Small intestine (tissue), 7 donors: ENCODE results near the gene PTK7. TPM values are rescaled to one million over a fixed set of nuclear protein-coding genes. Genes with fewer than 3 reads are reported as not detected.
A peak's percentile ranks its signal among the peaks of the same experiment; 100 is the strongest.
"Not testable (repeated sequence)": the region's sequence is repeated elsewhere in the genome, so short reads cannot be mapped to it uniquely, and the experiment has no call there.

Experiments
- DNase-seq, 2 donors: peaks; one replicate each; pipeline versions ENCODE4 v3.0.0 to v3.0.0-alpha.2; 2013
- FAIRE-seq: peaks from 2 replicates; lab custom pipeline; 2012; peaks lifted over from hg19 to GRCh38; lab: Jason Lieb, UNC
- H3K27ac ChIP-seq, 3 donors: one replicate each; pipeline ENCODE4 v1.5.1; 2013; ENCODE audit warnings: low read length in 2 of 3, mild to moderate bottlenecking in 2 of 3, control low read depth in 1 of 3, inconsistent platforms in 1 of 3, low read depth in 1 of 3, moderate library complexity in 1 of 3
- H3K27me3 ChIP-seq, 3 donors: one replicate each; pipeline ENCODE4 v1.6.1; 2013; ENCODE audit warnings: low read length in 3 of 3, inconsistent platforms in 1 of 3; ENCODE audit not compliant: control insufficient read depth in 3 of 3, insufficient read depth in 3 of 3
- H3K36me3 ChIP-seq, 3 donors: one replicate each; pipeline ENCODE4 v1.6.1; 2013; ENCODE audit warnings: low read length in 3 of 3, inconsistent platforms in 1 of 3, low read depth in 1 of 3, mild to moderate bottlenecking in 1 of 3, moderate library complexity in 1 of 3; ENCODE audit not compliant: control insufficient read depth in 3 of 3, insufficient read depth in 2 of 3
- H3K4me1 ChIP-seq, 3 donors: one replicate each; pipeline ENCODE4 v1.6.1; 2013; ENCODE audit warnings: low read length in 2 of 3, inconsistent platforms in 1 of 3, low read depth in 1 of 3, mild to moderate bottlenecking in 1 of 3, moderate library complexity in 1 of 3; ENCODE audit not compliant: control insufficient read depth in 3 of 3, insufficient read depth in 2 of 3
- H3K4me3 ChIP-seq, 3 donors: one replicate each; pipeline ENCODE4 v1.5.1; 2013; ENCODE audit warnings: low read length in 3 of 3, control low read depth in 1 of 3, inconsistent platforms in 1 of 3, low read depth in 1 of 3, mild to moderate bottlenecking in 1 of 3, moderate library complexity in 1 of 3
- H3K9me3 ChIP-seq, 2 donors: one replicate each; pipeline ENCODE4 v1.6.1; 2013; ENCODE audit warnings: low read depth in 1 of 2, low read length in 1 of 2; ENCODE audit not compliant: control insufficient read depth in 2 of 2, insufficient read depth in 1 of 2
- WGBS, 3 donors: extraction: QIAGEN DNeasy Blood & Tissue Kit; methylation state at CpG; one replicate each; pipeline ENCODE4 v1.1.7; 2013; 5-methylcytosine and 5-hydroxymethylcytosine counted together
- polyA plus RNA-seq, 4 donors: library from polyadenylated mRNA; stranded (reverse) in 3 of 4; unstranded in 1 of 4; fragments of 200-250 nt in 3 of 4; fragments of 120-200 nt in 1 of 4; gene quantifications; one replicate each; pipeline versions ENCODE4 v1.2.1 to v1.2.3, GENCODE V29; 2013
- donor health status: healthy with polysubstance abuse.
- donor health status: control.
- donor health status: control.
- donor health status: Bipolar disorder and iron deficiency.
- donor health status: healthy.

Gene PTK7
- polyA plus RNA-seq, 4 donors = 1.1 to 36.5 (median 6.9) TPM

- Histone ChIP-seq H3K4me3 (no peak overlapping the region), H3K4me1 (peaks cover 0 to 14% (median 0%) of the 10 kb centered on the region in 3 donors), H3K9me3 (no peaks in the 10 kb centered on the region), H3K27me3 (peaks cover 0 to 2% (median 0%) of the 10 kb centered on the region in 3 donors), H3K27ac (no peak overlapping the region), H3K36me3 (peaks cover 0 to 39% (median 0%) of the 10 kb centered on the region in 3 donors)
- DNase-seq (no peak), FAIRE-seq (no peak)
- WGBS, 3 donors = 42 to 81% (median 53%) methylated on average over 16 of the region's 16 CpGs
Observed at GRCh38 chr6:43128926-43129325, 52.8 kb downstream of the PTK7 start.

DNA sequence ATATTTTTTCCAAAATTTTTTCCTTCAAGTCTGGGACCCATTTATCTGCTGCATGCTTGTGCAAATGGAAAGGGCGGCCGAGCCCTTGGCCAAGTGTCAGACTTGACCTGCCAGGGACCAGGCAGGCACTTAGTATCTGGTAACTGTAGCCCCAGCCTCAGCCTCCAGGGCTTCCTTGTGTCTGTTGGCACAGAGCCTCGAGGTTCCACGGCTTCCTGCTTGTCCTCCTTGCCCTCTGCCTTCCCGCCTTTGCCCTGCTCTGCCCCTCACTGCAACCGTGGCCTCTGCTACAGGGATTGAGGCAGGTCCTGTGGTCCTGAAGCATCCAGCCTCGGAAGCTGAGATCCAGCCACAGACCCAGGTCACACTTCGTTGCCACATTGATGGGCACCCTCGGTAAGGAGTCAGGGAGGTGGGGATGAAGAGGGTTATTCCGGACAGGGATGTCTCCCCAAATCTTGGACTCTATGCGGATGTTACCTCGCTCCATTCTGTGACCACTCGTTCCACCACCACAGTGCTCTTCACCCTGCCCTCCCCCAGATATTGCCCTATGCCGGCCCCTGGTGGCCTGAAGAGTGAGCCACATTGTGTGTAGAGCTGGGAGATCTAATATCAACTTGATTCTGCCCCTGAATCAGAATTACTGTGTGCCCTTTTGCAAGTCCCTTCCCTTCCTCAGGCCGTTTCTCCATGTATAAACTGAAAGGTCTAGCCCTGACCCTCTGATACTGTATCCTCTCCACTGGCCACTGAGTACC is 53.5 kb downstream of the PTK7 start:
- DNase-seq = peak in 1 of 2 donors; percentile 59
- peaks cover 0 to 2% (median 0%) of the 10 kb centered on the region in 3 donors for H3K27me3 ChIP-seq
- H3K27ac ChIP-seq = no peak overlapping the region
- H3K36me3 ChIP-seq = peaks cover 0 to 38% (median 0%) of the 10 kb centered on the region in 3 donors
- no peaks in the 10 kb centered on the region for H3K9me3 ChIP-seq
- no peak overlapping the region for H3K4me3 ChIP-seq
- FAIRE-seq = no peak
- whole genome bisulfite sequencing, 3 donors = 26 to 49% (median 45%) methylated on average over 15 of the region's 15 CpGs
- peaks cover 0 to 11% (median 0%) of the 10 kb centered on the region in 3 donors for H3K4me1 ChIP-seq

DNA sequence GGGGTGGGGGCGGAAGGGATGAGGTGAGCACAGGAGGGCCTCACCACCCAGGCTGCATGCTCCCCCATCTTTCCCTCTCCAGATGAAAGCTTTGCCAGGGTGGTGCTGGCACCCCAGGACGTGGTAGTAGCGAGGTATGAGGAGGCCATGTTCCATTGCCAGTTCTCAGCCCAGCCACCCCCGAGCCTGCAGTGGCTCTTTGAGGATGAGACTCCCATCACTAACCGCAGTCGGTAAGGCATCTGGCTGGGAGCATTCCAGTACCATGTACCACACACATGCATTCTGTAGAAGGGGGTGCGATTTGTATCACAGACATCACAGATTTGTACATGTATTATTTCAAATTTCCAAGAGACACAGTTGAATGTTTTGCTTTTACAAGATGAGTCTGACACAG is 54.3 kb downstream of the PTK7 start:
- DNase-seq (no peak), FAIRE-seq (no peak)
- Histone ChIP-seq H3K27ac (no peak overlapping the region), H3K9me3 (no peaks in the 10 kb centered on the region), H3K4me3 (no peak overlapping the region), H3K4me1 (peaks cover 0 to 11% (median 0%) of the 10 kb centered on the region in 3 donors), H3K27me3 (peaks cover 0 to 2% (median 0%) of the 10 kb centered on the region in 3 donors), H3K36me3 (peaks cover 0 to 38% (median 0%) of the 10 kb centered on the region in 3 donors)
- WGBS, 3 donors = 91 to 94% (median 92%) methylated on average over 7 of the region's 7 CpGs

DNA sequence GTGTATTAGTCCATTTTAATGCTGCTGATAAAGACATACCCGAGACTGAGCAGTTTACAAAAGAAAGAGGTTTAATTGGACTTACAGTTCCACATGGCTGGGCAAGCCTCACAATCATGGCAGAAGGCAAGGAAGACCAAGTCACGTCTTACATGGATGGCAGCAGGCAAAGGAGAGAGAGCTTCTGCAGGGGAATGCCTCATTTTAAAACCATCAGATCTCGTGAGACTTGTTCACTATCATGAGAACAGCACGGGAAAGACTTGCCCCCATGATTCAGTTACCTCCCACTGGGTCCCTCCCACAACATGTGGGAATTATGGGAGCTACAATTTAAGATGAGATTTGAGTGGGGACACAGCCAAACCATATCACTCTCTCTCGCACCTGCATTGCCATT is 55.3 kb downstream of the PTK7 start:
- not testable (repeated sequence) for H3K27me3 ChIP-seq, H3K9me3 ChIP-seq, FAIRE-seq, DNase-seq, H3K4me1 ChIP-seq, H3K4me3 ChIP-seq, H3K27ac ChIP-seq
- peaks cover 0 to 39% (median 0%) of the 10 kb centered on the region in 3 donors for H3K36me3 ChIP-seq
- 72 to 80% (median 77%) methylated on average over 5 of the region's 5 CpGs for WGBS, 3 donors

DNA sequence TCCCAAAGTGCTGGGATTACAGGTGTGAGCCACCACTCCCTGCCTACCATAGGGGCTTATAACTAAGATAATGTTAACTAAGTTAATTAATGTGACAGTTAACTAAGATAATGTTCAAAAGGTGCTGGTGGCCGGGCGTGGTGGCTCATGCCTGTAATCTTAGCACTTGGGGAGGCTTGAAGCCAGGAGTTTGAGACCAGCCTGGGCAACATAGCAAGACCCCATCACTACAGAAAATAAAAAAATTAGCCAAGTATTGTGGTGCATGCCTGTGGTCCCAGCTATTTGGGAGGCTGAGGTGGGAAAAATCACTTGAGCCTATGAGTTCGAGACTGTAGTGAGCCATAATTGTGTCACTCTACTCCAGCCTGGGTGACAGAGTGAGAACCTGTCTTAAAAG is 62.2 kb downstream of the PTK7 start:
- no peak overlapping the region for H3K27ac ChIP-seq
- FAIRE-seq (no peak), DNase-seq (no peak)
- H3K4me1 ChIP-seq = peaks cover 0 to 6% (median 0%) of the 10 kb centered on the region in 3 donors
- no peaks in the 10 kb centered on the region for H3K9me3 ChIP-seq
- peaks cover 0 to 41% (median 0%) of the 10 kb centered on the region in 3 donors for H3K36me3 ChIP-seq
- H3K27me3 ChIP-seq = no peaks in the 10 kb centered on the region
- no peak overlapping the region for H3K4me3 ChIP-seq
- WGBS, 3 donors = 93 to 100% (median 96%) methylated on average over 3 of the region's 3 CpGs

GRCh38 chr6:43139973-43140372 is 63.9 kb downstream of the PTK7 start:
- peaks cover 0 to 44% (median 0%) of the 10 kb centered on the region in 3 donors for H3K36me3 ChIP-seq
- not testable (repeated sequence) for FAIRE-seq, H3K9me3 ChIP-seq, H3K27me3 ChIP-seq, H3K4me3 ChIP-seq, DNase-seq, H3K27ac ChIP-seq
- H3K4me1 ChIP-seq = peaks cover 0 to 11% (median 3%) of the 10 kb centered on the region in 3 donors
- 86 to 90% (median 89%) methylated on average over 11 of the region's 11 CpGs for WGBS, 3 donors

DNA sequence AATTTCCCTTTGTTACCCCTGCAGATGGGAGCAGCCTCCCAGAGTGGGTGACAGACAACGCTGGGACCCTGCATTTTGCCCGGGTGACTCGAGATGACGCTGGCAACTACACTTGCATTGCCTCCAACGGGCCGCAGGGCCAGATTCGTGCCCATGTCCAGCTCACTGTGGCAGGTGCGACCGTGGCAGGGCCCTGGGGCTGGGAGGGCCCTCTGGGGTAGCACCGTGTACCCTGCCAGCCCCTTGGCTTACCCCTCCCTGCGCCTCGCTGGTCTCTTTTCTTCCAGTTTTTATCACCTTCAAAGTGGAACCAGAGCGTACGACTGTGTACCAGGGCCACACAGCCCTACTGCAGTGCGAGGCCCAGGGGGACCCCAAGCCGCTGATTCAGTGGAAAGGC is 65.5 kb downstream of the PTK7 start:
- H3K9me3 ChIP-seq = no peaks in the 10 kb centered on the region
- WGBS, 3 donors = 90 to 91% (median 90%) methylated on average over 16 of the region's 16 CpGs
- DNase-seq (no peak), FAIRE-seq (no peak)
- H3K36me3 ChIP-seq = peaks cover 0 to 54% (median 0%) of the 10 kb centered on the region in 3 donors
- peaks cover 0 to 21% (median 3%) of the 10 kb centered on the region in 3 donors for H3K4me1 ChIP-seq
- H3K27ac ChIP-seq = no peak overlapping the region
- no peaks in the 10 kb centered on the region for H3K27me3 ChIP-seq
- H3K4me3 ChIP-seq = no peak overlapping the region

- Histone ChIP-seq H3K27ac (no peak overlapping the region), H3K36me3 (peaks cover 0 to 56% (median 0%) of the 10 kb centered on the region in 3 donors), H3K4me3 (no peak overlapping the region), H3K27me3 (no peaks in the 10 kb centered on the region), H3K9me3 (no peaks in the 10 kb centered on the region), H3K4me1 (peaks cover 0 to 26% (median 3%) of the 10 kb centered on the region in 3 donors)
- DNase-seq (peak in 1 of 2 donors; percentile 6), FAIRE-seq (no peak)
- 70 to 83% (median 75%) methylated on average over 13 to 14 of the region's 14 CpGs for WGBS, 3 donors
Observed at GRCh38 chr6:43142101-43142500, 66.0 kb downstream of the PTK7 start.
